ENCODE data around the gene LMBRD1. TPM values are rescaled to one million over a fixed set of nuclear protein-coding genes. Genes with fewer than 3 reads are reported as not detected.

LMBRD1 gene
- polyA plus RNA-seq, 1 donor (not counting 4 experiments of a cell fraction or from before 2014, with no cell fraction given), result 30.1 TPM

GRCh38 chr6:69819138-69819537, 22.3 kb upstream of the LMBRD1 start:
- H3K79me2 ChIP-seq (ENCODE audit: control insufficient read depth, insufficient read depth, low read length), result no peaks in the 10 kb centered on the region
- dilution Hi-C loops (cut with MboI; ENCODE audit: extremely low pct_ligation_motif_present, low sequenced_read_pairs), result no loop called here
- FAIRE-seq, result no peak
- no peaks in the 10 kb centered on the region for H3K27me3 ChIP-seq (ENCODE audit: control insufficient read depth, extremely low read depth, insufficient read depth, low read length)
- H3K36me3 ChIP-seq (ENCODE audit: control insufficient read depth in 2 of 2, extremely low read depth in 1 of 2, insufficient read depth in 2 of 2, low read length in 2 of 2), result no peaks in the 10 kb centered on the region
- H3K4me2 ChIP-seq (ENCODE audit: control insufficient read depth, extremely low read depth, insufficient read depth, low read depth, low read length), result no peak overlapping the region
- H3K27ac ChIP-seq (ENCODE audit: control insufficient read depth, insufficient read depth, low read length), result no peak overlapping the region
- no peak overlapping the region for H3K4me3 ChIP-seq (ENCODE audit: control insufficient read depth in 2 of 3, extremely low read depth in 1 of 3, insufficient read depth in 2 of 3, low read depth in 1 of 3, low read length in 3 of 3)
- no peak overlapping the region for H3K9ac ChIP-seq (ENCODE audit: control insufficient read depth, extremely low read depth, insufficient read depth, low read length)
- H2AFZ ChIP-seq (ENCODE audit: control insufficient read depth, low read length), result no peak overlapping the region
- no peak for DNase-seq (ENCODE audit: low read depth, low spot score)
- no peaks in the 10 kb centered on the region for H4K20me1 ChIP-seq (ENCODE audit: control insufficient read depth, extremely low read depth, insufficient read depth, low read length)
- no peaks in the 10 kb centered on the region for H3K9me3 ChIP-seq (ENCODE audit: control insufficient read depth, low read depth, low read length)
- no peaks in the 10 kb centered on the region for H3K9me1 ChIP-seq (ENCODE audit: control insufficient read depth, extremely low read depth, insufficient read depth, low read length)
- H3K4me1 ChIP-seq (ENCODE audit: control insufficient read depth, extremely low read depth, insufficient read depth, low read length), result no peaks in the 10 kb centered on the region
- no peak for TF ChIP-seq EZH2 (IDR thresholded peaks at IDR 0.05; ENCODE audit: low read length)
- no peak for TF ChIP-seq CTCF (optimal IDR thresholded peaks at IDR 0.05 in 1 of 3, IDR thresholded peaks at IDR 0.05 in 1 of 3, conservative IDR thresholded peaks at IDR 0.05 in 1 of 3; ENCODE audit: extremely low read depth in 1 of 3, insufficient read depth in 2 of 3, low read length in 3 of 3)

- no peak overlapping the region for H3K9ac ChIP-seq (ENCODE audit: control insufficient read depth, extremely low read depth, insufficient read depth, low read length)
Observed at GRCh38 chr6:69818223-69818930, 21.6 kb upstream of the LMBRD1 start.

More at GRCh38 chr6:69818223-69818930, 21.6 kb upstream of the LMBRD1 start:
- H3K4me3 ChIP-seq (ENCODE audit: control insufficient read depth in 2 of 3, extremely low read depth in 1 of 3, insufficient read depth in 2 of 3, low read depth in 1 of 3, low read length in 3 of 3), result no peak overlapping the region
- no peaks in the 10 kb centered on the region for H4K20me1 ChIP-seq (ENCODE audit: control insufficient read depth, extremely low read depth, insufficient read depth, low read length)
- no peak for FAIRE-seq
- H3K36me3 ChIP-seq (ENCODE audit: control insufficient read depth in 2 of 2, extremely low read depth in 1 of 2, insufficient read depth in 2 of 2, low read length in 2 of 2), result no peaks in the 10 kb centered on the region
- H3K9me1 ChIP-seq (ENCODE audit: control insufficient read depth, extremely low read depth, insufficient read depth, low read length), result no peaks in the 10 kb centered on the region
- H2AFZ ChIP-seq (ENCODE audit: control insufficient read depth, low read length), result no peak overlapping the region
- no peak for TF ChIP-seq EZH2 (IDR thresholded peaks at IDR 0.05; ENCODE audit: low read length)
- TF ChIP-seq CTCF (optimal IDR thresholded peaks at IDR 0.05 in 1 of 3, IDR thresholded peaks at IDR 0.05 in 1 of 3, conservative IDR thresholded peaks at IDR 0.05 in 1 of 3; ENCODE audit: extremely low read depth in 1 of 3, insufficient read depth in 2 of 3, low read length in 3 of 3), result no peak
- H3K9me3 ChIP-seq (ENCODE audit: control insufficient read depth, low read depth, low read length), result no peaks in the 10 kb centered on the region
- dilution Hi-C loops (cut with MboI; ENCODE audit: extremely low pct_ligation_motif_present, low sequenced_read_pairs), result no loop called here
- H3K79me2 ChIP-seq (ENCODE audit: control insufficient read depth, insufficient read depth, low read length), result no peaks in the 10 kb centered on the region
- H3K4me2 ChIP-seq (ENCODE audit: control insufficient read depth, extremely low read depth, insufficient read depth, low read depth, low read length), result no peak overlapping the region
- no peak for DNase-seq (ENCODE audit: low read depth, low spot score)
- no peaks in the 10 kb centered on the region for H3K4me1 ChIP-seq (ENCODE audit: control insufficient read depth, extremely low read depth, insufficient read depth, low read length)
- no peaks in the 10 kb centered on the region for H3K27me3 ChIP-seq (ENCODE audit: control insufficient read depth, extremely low read depth, insufficient read depth, low read length)
- H3K27ac ChIP-seq (ENCODE audit: control insufficient read depth, insufficient read depth, low read length), result no peak overlapping the region
